C4-2B (cell line): Measurements from ENCODE around the gene GNL2.

ENCODE experiments used
- CTCF ChIP-seq: fragments of 450-650 bp; conservative IDR thresholded peaks from 2 replicates; pipeline ENCODE4 v1.5.1; 2017; ENCODE audit warnings: mild to moderate bottlenecking
- ZFX ChIP-seq: fragments of 450-650 bp; IDR thresholded peaks from 2 replicates; pipeline ENCODE4 v1.6.1; 2017

GRCh38 chr1:37616330-37616729 lies 20.6 kb upstream of the GNL2 start:
- TF ChIP-seq CTCF (no peak), ZFX (no peak)
